ENCODE results near the gene COLQ.
"Not testable (repeated sequence)": the region's sequence is repeated elsewhere in the genome, so short reads cannot be mapped to it uniquely, and the experiment has no call there.

DNA sequence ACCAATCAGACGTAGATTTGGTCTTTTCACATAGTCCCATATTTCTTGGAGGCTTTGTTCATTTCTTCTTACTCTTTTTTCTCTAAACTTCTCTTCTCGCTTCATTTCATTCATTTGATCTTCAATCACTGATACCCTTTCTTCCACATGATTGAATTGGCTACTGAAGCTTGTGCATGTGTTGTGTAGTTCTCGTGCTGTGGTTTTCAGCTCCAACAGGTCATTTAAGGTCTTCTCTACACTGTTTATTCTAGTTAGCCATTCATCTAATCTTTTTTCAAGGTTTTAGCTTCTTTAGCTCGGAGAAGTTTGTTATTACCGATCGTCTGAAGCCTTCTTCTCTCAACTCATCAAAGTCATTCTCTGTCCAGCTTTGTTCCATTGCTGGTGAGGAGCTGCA is 37.0 kb downstream of the COLQ start:
- not testable (repeated sequence) for TF ChIP-seq CTCF, EZH2, EZH2phosphoT487 (IDR thresholded peaks at IDR 0.05)

All from neural progenitor cell (in vitro differentiated cells).